H1 (cell line): ENCODE data around the gene STK32C.

Experiments used
- JUN ChIP-seq: IDR thresholded peaks from 2 replicates; pipeline ENCODE4 v1.6.1; 2011; ENCODE audit warnings: low read depth, mild to moderate bottlenecking, improper control_type of control experiment, low read length
- TF ChIP-seq, protein P1 (sequence below), 3 experiments: IDR thresholded peaks; 1 replicate in 2 of 3; 2 replicates in 1 of 3; pipeline versions ENCODE4 v1.5.1 to v1.6.1; 2011; ENCODE audit warnings: low read length in 3 of 3, mild to moderate bottlenecking in 3 of 3, inconsistent platforms in 2 of 3, low read depth in 1 of 3, moderate library complexity in 1 of 3; ENCODE audit not compliant: insufficient read depth in 1 of 3; ENCODE audit errors: control extremely low read depth in 1 of 3

- TF ChIP-seq, protein P1, sequence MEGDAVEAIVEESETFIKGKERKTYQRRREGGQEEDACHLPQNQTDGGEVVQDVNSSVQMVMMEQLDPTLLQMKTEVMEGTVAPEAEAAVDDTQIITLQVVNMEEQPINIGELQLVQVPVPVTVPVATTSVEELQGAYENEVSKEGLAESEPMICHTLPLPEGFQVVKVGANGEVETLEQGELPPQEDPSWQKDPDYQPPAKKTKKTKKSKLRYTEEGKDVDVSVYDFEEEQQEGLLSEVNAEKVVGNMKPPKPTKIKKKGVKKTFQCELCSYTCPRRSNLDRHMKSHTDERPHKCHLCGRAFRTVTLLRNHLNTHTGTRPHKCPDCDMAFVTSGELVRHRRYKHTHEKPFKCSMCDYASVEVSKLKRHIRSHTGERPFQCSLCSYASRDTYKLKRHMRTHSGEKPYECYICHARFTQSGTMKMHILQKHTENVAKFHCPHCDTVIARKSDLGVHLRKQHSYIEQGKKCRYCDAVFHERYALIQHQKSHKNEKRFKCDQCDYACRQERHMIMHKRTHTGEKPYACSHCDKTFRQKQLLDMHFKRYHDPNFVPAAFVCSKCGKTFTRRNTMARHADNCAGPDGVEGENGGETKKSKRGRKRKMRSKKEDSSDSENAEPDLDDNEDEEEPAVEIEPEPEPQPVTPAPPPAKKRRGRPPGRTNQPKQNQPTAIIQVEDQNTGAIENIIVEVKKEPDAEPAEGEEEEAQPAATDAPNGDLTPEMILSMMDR (IDR thresholded peaks at IDR 0.05; ENCODE audit: control extremely low read depth in 1 of 3, insufficient read depth in 1 of 3, low read depth in 1 of 3, low read length in 3 of 3): no peak
- TF ChIP-seq JUN: no peak
Observed at GRCh38 chr10:132338876-132339275, 31.1 kb upstream of the STK32C start.
